K562 (cell line): ENCODE data around the gene RAB3GAP2. TPM values are rescaled to one million over a fixed set of nuclear protein-coding genes. Genes with fewer than 3 reads are reported as not detected.

Source experiments
- CHD4 ChIP-seq: fragments of 200-600 bp; sonication (generic); IDR thresholded peaks from 3 replicates; pipeline ENCODE4 v1.6.1; 2012; ENCODE audit warnings: low read depth, mild to moderate bottlenecking, mixed read lengths, low read length, inconsistent platforms; ENCODE audit not compliant: insufficient read depth, insufficient replicate concordance, poor library complexity, severe bottlenecking
- CREM ChIP-seq: IDR thresholded peaks from 2 replicates; pipeline ENCODE4 v1.6.1; 2014; ENCODE audit warnings: antibody characterized with exemption, low read depth
- EP400 ChIP-seq: fragments of 450-650 bp; IDR thresholded peaks from 2 replicates; pipeline ENCODE4 v1.6.1; 2017; ENCODE audit warnings: antibody characterized with exemption, mild to moderate bottlenecking, moderate library complexity
- FOXA3 ChIP-seq, 2 experiments: fragments of 450-650 bp in 1 of 2; sonication (generic) in 1 of 2; formaldehyde crosslinking; IDR thresholded peaks in 1 of 2; conservative IDR thresholded peaks in 1 of 2; 2 replicates each; pipeline versions ENCODE4 v1.4.0 to v1.8.0; 2020 to 2022; ENCODE audit warnings: mild to moderate bottlenecking in 2 of 2, missing genetic modification reagents in 1 of 2
- NEUROD1 ChIP-seq: fragments of 150-350 bp; IDR thresholded peaks from 2 replicates; pipeline ENCODE4 v1.6.1; 2014; ENCODE audit warnings: borderline replicate concordance, low read length, low read depth; ENCODE audit not compliant: partially characterized antibody
- NFATC3 ChIP-seq: fragments of 450-650 bp; IDR thresholded peaks from 2 replicates; pipeline ENCODE4 v1.6.1; 2017; ENCODE audit warnings: mild to moderate bottlenecking
- OTX1 ChIP-seq: fragments of 450-650 bp; formaldehyde crosslinking; IDR thresholded peaks from 2 replicates; pipeline ENCODE4 v1.4.0; 2022; ENCODE audit warnings: mild to moderate bottlenecking
- PHF20 ChIP-seq: fragments of 450-650 bp; IDR thresholded peaks from 2 replicates; pipeline ENCODE4 v1.6.1; 2018; ENCODE audit not compliant: partially characterized antibody
- SMAD2 ChIP-seq: fragments of 150-350 bp; IDR thresholded peaks from 2 replicates; pipeline ENCODE4 v1.6.1; 2014; ENCODE audit warnings: low read depth, mild to moderate bottlenecking, low read length
- ZNF282 ChIP-seq: sonication (generic); formaldehyde crosslinking; IDR thresholded peaks from 2 replicates; pipeline ENCODE4 v1.8.1; 2023; ENCODE audit warnings: missing genetic modification reagents
- polyA plus RNA-seq, 8 experiments: library from polyadenylated mRNA; depleted of rRNA in 4 of 8; stranded (reverse) in 5 of 8; unstranded in 3 of 8; fragments of >200 nt; fragmentation: Nextera tagmentation in 2 of 8; fragmentation: Illumina TruSeq in 1 of 8; extraction: Ambion mirVana in 2 of 8; extraction: Trizol in 1 of 8; gene quantifications; 2 replicates each; pipeline versions ENCODE4 v1.2.1 to v1.2.3, GENCODE V29; 2011 to 2014; ENCODE audit warnings: inconsistent platforms in 1 of 8, missing spikeins in 1 of 8
- total RNA-seq, 7 experiments: library from RNA; depleted of rRNA in 6 of 7; stranded (reverse); fragments of >200 nt in 6 of 7; fragmentation: Illumina TruSeq in 2 of 7; extraction: Trizol in 2 of 7; gene quantifications; 2 replicates each; pipeline versions ENCODE4 v1.2.1 to v1.2.3, GENCODE V29; 2011 to 2021; ENCODE audit warnings: low replicate concordance in 1 of 7
- TF ChIP-seq, protein P1 (sequence below), 2 experiments: fragments of 450-650 bp; conservative IDR thresholded peaks; 2 replicates each; pipeline ENCODE4 v1.6.1; 2017; ENCODE audit warnings: mild to moderate bottlenecking in 2 of 2, moderate library complexity in 2 of 2
- TF ChIP-seq, protein P2 (sequence below), 2 experiments: fragments of 250-450 bp in 1 of 2; fragments of 450-650 bp in 1 of 2; sonication (Bioruptor Pico) in 1 of 2; IDR thresholded peaks; 2 replicates each; pipeline versions ENCODE4 v1.6.1 to v1.8.0; 2016 to 2021; ENCODE audit warnings: mild to moderate bottlenecking in 2 of 2, moderate library complexity in 2 of 2, missing compliant biosample characterization in 1 of 2, missing genetic modification characterization in 1 of 2
- TF ChIP-seq, protein P3 (sequence below): sonication (generic); formaldehyde crosslinking; IDR thresholded peaks from 2 replicates; pipeline ENCODE4 v1.8.0; 2022; ENCODE audit warnings: mild to moderate bottlenecking, missing genetic modification reagents

RAB3GAP2 gene
- total and polyA plus RNA-seq, 9 of the 15 experiments (the other 6 are each of a cell fraction or from before 2014, with no cell fraction given): 14.1 to 69.1 (median 32.2) TPM

DNA sequence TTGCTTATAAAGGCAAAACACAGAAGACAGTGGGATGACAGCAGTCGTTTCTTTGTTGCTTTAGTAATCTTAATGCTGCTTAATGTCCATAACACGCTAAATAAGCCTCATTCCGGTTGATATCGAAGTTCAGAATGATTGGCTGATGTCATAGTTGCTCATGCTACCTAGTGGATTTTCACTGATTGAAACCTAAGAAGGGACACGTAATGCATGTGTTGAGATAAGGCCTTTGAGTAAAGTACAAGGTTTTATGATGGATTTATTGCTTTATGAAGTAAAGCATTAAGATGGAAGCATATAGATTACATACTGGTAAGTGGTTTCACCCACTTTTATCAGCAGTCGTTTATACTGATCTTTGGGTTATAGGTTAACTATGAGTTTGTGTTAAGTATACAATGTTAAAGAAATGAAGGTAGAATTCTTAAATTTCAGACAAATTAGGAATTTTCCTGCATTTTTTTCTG is 153.2 kb downstream of the RAB3GAP2 start (continued):
- TF ChIP-seq FOXA3 (CRISPR knock-in tag; conservative IDR thresholded peaks at IDR 0.05 in 1 of 2, IDR thresholded peaks at IDR 0.05 in 1 of 2): no peak
- TF ChIP-seq, protein P1, sequence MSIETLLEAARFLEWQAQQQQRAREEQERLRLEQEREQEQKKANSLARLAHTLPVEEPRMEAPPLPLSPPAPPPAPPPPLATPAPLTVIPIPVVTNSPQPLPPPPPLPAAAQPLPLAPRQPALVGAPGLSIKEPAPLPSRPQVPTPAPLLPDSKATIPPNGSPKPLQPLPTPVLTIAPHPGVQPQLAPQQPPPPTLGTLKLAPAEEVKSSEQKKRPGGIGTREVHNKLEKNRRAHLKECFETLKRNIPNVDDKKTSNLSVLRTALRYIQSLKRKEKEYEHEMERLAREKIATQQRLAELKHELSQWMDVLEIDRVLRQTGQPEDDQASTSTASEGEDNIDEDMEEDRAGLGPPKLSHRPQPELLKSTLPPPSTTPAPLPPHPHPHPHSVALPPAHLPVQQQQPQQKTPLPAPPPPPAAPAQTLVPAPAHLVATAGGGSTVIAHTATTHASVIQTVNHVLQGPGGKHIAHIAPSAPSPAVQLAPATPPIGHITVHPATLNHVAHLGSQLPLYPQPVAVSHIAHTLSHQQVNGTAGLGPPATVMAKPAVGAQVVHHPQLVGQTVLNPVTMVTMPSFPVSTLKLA (conservative IDR thresholded peaks at IDR 0.05): peak in 1 of 2 experiments; percentile 71; a peak in 1 of 4 replicates
- no peak for TF ChIP-seq CHD4
- TF ChIP-seq, protein P2, sequence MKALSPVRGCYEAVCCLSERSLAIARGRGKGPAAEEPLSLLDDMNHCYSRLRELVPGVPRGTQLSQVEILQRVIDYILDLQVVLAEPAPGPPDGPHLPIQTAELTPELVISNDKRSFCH (CRISPR knock-in tag; IDR thresholded peaks at IDR 0.05): no peak
- TF ChIP-seq, protein P2 (tag; IDR thresholded peaks at IDR 0.05): 0 out of 2 replicates have a peak, but pooled peaks have one; percentile 37
- peak; percentile 96 for TF ChIP-seq CREM
- no peak for TF ChIP-seq PHF20
- no peak for TF ChIP-seq ZNF282 (CRISPR knock-in tag)
- no peak for TF ChIP-seq OTX1 (CRISPR knock-in tag)
- no peak for TF ChIP-seq NEUROD1
- TF ChIP-seq, protein P3, sequence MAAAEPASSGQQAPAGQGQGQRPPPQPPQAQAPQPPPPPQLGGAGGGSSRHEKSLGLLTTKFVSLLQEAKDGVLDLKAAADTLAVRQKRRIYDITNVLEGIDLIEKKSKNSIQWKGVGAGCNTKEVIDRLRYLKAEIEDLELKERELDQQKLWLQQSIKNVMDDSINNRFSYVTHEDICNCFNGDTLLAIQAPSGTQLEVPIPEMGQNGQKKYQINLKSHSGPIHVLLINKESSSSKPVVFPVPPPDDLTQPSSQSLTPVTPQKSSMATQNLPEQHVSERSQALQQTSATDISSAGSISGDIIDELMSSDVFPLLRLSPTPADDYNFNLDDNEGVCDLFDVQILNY: no peak
- TF ChIP-seq EP400: peak; percentile 60
- no peak for TF ChIP-seq SMAD2
- peak; percentile 62; the same call in 1 of the 2 replicates for TF ChIP-seq NFATC3
